KBM-7 (cell line): ENCODE data around the gene ADAM12.

Experiments
- DNase-seq: peaks from one replicate; pipeline ENCODE4 v3.0.0-alpha.2; 2015
- in situ Hi-C: fragments of 300-500 bp; cut with MboI; formaldehyde crosslinking; loops from 2 replicates; pipeline ENCODE4 v1.14.3; 2020; ENCODE audit warnings: low sequenced_read_pairs, low pct_unique_long_range_greater_than_20kb, mixed read lengths

ADAM12 gene

GRCh38 chr10:126110489-126111180, 277.6 kb downstream of the ADAM12 start:
- DNase-seq, result peak; percentile 65
- in situ Hi-C loops, result no loop called here

DNA sequence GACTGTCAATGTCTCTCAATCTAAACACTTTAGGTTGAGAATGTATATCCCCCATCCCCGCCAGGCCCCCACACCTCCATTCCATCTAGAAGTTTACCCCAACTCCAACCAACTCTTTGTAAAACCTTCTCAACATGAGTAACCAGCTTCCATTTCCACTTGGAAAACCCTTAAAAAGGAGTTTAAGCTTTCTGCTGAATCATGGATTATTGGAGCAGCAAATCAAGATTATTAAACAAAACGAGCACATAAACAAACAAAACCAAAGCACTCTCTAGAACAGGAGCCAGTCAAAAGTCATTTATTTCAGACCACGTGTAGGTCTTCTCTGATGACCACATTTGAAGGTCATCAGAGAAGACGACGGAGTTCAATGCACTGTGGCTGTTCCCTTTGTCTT, 278.4 kb downstream of the ADAM12 start:
- in situ Hi-C loops, result no loop called here
- DNase-seq, result no peak

DNA sequence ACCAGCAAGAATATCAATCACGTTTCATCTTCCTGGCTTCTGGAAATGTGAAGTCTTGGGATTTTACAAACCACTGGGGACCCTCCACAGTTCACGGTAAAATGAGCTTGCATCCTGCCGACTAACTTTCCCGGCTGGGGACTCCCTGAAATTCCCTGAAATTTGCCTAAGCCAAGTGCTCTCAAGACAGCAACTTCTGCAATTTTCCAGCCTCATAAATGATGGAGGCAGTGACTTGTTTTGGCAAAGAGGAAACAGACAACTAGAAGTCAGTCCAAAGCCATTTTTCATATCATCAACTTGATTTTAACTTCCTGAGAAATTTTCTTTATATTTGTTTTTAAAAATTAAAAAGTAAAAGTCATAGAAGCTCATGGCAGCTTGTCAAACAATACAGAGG, 279.6 kb downstream of the ADAM12 start:
- no peak for DNase-seq
- in situ Hi-C loops, result no loop called here

GRCh38 chr10:126104767-126105166, 283.5 kb downstream of the ADAM12 start:
- peak; percentile 46 for DNase-seq
- in situ Hi-C loops, result no loop called here

DNA sequence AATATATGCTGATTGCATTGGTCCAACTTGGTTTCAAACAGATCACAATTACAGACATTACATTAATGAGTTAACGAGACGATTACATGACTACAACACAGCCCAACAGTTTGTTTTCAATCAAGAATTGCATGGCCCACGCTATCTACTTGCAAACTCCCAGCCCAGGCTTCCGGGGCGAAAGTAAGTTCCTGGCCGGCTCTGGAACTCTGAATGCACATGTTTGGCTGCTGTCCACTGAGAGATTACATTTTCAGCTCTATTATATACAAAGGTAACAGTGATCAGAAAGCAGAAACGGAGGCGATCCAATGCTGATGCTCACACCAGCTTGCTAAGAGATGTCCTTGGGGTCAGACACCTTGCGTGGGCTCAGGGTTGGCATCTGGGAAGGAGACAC, 285.6 kb downstream of the ADAM12 start:
- no peak for DNase-seq
- in situ Hi-C loops, result no loop called here

GRCh38 chr10:126101736-126102135, 286.5 kb downstream of the ADAM12 start:
- in situ Hi-C loops, result no loop called here
- peak; percentile 71 for DNase-seq

DNA sequence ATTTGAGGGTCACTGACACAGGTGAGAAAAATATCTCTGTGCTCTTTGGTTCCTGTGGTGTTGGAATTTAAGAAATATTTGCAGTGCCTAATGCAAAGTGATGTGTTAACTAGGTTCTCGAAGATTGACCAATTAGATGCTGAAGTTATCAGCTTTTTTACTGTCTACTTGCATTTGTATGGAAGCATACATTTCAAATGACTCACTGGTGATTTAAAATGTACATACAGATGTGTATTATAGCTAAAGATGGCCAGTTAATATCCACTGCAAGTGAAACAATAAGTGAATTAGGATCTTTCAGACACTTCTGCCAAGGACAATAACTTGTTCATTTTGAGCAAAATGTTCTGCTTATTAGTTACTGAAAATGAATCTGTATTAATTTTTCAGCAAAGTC, 287.0 kb downstream of the ADAM12 start:
- in situ Hi-C loops, result no loop called here
- no peak for DNase-seq

GRCh38 chr10:126099366-126099765, 288.9 kb downstream of the ADAM12 start:
- in situ Hi-C loops, result no loop called here
- no peak for DNase-seq

GRCh38 chr10:126098226-126098581, 290.1 kb downstream of the ADAM12 start:
- no peak for DNase-seq
- in situ Hi-C loops, result no loop called here

GRCh38 chr10:126097558-126098225, 290.6 kb downstream of the ADAM12 start:
- DNase-seq, result no peak
- in situ Hi-C loops, result no loop called here

DNA sequence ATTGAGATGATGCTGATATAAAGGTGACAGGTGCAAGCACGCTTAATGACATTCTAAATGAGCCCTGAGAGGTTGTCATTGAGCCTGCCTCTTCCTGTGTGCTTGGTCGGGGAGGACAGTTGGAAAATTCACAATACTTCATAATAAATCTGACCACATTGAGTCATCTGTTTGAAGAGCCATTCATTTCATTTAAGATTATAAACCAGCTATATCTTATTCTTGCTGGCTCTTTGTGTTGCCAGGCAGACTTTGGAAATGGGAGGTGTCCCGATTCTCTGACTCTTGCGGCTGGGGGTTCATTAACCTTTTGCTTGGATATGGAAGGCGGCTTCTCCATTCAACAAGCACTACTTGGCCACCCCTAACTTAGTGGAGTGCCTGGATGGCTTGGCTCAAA, 293.7 kb downstream of the ADAM12 start:
- no peak for DNase-seq
- in situ Hi-C loops, result no loop called here

GRCh38 chr10:126092366-126093215, 295.7 kb downstream of the ADAM12 start:
- in situ Hi-C loops, result no loop called here
- peak; percentile 12 for DNase-seq

DNA sequence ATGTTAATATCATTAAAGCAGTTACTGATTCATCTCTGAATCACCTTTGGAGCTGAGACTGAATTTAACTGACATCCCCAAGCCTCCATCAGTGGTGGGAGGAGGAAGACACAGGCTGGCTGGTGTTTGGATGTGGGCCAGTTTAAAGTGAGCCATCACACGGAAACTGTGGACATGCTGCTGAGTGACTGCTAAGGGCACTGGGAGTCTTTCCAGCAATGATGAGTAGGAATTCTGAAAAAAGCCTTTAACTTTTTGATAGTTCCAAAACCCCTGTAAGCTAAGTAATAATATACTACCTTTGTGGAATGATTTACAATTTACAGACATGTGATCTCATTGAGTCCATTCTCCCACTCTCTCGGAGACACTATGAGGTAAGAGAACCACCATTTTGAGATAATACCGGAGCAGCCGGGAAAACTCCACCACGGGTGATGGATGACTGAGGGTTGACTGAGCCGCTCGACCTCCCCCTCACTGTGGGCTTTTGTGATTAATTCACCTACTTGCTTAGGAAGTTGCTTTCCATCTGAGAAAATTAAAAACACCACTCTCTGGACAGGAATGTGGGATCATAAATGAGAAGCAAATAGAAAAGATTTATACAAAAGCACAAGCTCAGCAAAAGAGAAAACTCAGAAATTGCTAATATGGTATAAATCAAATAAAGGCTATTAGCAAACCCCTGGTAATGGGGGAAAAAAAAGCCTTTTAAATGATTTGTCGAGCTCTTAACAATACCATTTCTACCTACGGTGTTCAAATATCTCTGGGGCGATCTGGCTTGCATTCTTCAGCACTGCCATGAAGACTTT, 297.2 kb downstream of the ADAM12 start:
- no peak for DNase-seq
- in situ Hi-C loops, result no loop called here

GRCh38 chr10:126090443-126090842, 297.8 kb downstream of the ADAM12 start:
- no peak for DNase-seq
- in situ Hi-C loops, result no loop called here

- in situ Hi-C loops, result no loop called here
- DNase-seq, result no peak
These were observed 300.3 kb downstream of the ADAM12 start for GRCh38 chr10:126087796-126088505.

GRCh38 chr10:126087153-126087680, 301.1 kb downstream of the ADAM12 start:
- in situ Hi-C loops, result no loop called here

DNA sequence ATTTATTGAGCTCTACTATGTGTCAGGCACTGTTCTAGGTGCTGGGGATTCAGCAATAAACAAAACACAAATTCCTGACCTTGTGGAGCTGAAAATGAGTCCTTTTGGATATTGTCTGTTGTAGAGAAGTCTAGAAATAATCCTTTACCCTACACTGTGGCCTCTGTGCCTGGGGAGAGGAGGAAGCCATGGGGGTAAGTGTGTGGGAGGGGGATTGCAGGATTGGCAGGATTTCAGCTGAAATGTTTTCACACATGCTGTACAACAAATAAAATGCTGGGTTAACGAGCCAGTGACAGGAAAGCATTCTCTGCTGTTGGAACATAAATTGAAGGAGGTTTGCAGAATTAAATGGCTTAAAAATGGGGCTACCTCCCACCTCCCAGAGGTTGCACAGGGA, 302.5 kb downstream of the ADAM12 start:
- in situ Hi-C loops, result no loop called here
- no peak for DNase-seq

More at GRCh38 chr10:126087153-126087680, 301.1 kb downstream of the ADAM12 start:
- DNase-seq, result no peak

- no peak for DNase-seq
- in situ Hi-C loops, result no loop called here
These were observed 303.9 kb downstream of the ADAM12 start for GRCh38 chr10:126084369-126084768.

DNA sequence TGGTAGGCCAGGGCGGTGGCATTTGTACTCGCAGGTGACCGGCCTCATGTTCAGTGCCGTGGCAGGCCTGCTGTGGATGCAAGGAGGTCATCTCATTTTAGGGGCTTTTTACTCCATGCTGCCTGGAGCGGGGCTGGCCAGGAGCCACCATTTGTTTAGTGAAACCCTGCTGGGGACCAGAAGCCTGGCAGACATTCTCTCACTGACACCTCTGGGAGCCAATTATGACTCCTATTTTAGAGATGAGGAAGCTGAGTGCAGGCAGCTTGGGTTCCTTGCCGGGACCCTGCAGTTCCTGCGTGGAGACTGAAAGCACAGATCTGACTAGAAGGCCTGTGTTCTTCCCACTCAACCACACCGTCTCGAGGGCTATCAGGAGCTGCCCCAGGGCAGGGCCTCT, 305.3 kb downstream of the ADAM12 start:
- no peak for DNase-seq
- in situ Hi-C loops, result no loop called here
